HG03575 (cell line): ENCODE data around the gene UBE3B.

Experiments
- ATAC-seq: cut with Tn5 transposase; IDR thresholded peaks from one replicate; pipeline ENCODE4 v1.9.1; 2021; ENCODE audit not compliant: unreplicated experiment, insufficient number of reproducible peaks, low FRiP score; ENCODE audit errors: extremely low read depth

UBE3B gene

DNA sequence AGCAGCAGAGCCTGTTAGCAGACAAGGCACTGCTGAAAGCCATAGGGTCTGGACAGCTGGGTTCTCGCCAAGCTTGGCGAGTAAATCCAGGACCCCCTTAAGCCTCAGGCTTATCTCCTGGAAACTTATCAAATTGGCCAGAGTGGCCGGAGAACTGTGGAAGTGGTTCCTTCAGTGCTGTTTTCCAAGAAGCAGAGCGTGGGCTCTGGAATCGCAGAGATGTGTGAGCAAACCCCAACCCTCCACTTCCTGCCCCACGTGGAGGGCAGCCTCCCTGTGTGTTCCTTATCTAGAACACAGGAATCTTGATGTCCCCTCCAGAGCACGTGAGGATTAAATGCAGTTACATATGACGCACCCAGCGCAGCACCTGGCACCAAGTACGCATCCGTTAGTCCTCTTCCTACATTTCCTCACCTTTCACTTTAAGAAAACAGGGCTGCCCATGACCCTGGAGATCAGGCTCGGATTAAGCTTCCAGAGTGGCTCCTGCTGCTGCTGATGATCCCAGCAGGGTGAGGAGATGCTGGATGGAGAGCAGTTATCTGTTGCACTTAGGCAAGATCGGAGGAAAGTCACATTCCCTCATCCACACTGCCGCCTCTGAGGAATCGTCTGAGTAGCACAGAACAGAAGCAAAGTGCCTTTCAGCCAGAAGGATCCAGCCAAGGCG is 60.9 kb downstream of the UBE3B start:
- ATAC-seq = no peak

DNA sequence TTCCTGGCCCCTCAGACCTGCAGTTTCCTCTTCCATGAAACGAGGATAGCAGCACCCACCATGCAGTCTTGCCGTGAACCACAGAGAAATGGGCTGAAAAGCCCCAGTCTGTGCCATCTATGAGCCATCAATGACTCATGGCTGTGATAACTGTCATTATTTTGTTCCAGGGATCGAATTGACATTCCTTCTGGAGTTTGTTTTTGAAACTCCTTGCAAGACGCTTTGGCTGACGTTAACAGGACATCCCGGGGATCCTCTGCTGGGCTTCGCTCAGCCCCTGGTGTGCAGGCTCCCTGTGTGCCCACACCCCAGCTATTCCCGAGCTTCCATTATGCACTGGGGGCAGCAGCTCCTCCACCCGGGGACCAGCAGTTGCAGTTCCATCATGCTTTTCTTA is 62.1 kb downstream of the UBE3B start:
- no peak for ATAC-seq

DNA sequence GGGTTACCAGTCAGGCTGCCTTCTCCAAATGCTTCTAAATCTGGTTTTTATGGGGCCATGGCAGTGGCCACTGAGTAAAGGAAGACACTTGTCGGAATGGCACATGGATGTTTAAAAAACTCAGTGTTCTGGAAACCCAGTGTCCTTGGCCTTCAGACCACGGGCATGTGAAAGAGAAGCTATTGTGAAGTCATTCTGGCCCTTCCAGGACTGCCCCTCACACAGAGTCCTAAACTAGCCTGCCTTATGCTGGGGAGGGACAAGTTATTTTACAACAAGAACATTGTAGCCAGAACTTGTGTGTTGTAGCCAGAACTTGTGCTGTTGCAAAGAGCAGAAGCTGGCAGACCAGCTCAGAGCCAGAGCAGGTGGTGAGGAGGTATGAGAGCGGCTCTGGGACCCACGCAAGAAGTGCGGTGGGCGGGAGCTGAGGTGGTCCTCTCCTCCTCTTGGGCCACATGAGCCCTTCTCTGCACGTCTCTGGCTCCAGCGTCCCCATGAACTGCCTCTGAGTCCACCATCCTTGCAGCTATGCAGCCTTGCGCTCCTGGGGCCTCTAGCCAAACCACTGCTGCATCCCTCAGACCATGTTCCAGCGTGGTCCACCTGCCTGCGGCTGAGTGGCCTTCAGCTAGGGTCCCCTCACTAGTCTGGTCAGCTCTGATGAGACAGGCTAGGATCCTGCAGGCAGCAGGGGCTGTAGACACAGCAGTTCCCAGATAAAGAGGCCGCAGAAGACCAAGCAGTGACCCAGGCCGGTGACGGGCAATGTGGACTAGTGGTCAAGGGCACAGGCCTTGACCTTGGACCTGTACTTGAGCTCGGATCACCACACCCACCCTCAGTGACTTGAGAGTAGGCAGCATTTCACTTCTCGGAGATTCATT is 63.3 kb downstream of the UBE3B start:
- ATAC-seq = no peak

DNA sequence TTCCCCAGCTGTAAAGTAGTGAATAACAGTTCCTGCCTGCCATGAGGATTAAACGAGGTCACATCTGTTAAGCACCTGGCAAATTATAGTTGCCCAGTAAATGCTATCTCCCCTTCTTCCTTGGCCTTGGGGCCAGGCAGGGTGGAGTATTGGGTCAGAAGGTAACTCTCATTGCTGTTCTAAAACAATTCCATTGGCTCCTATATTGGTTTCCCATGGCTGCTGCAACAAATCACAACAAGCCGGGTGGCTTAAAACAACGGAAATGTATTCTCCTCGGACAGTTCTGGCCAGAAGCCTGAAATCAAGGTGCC is 63.9 kb downstream of the UBE3B start:
- no peak for ATAC-seq

DNA sequence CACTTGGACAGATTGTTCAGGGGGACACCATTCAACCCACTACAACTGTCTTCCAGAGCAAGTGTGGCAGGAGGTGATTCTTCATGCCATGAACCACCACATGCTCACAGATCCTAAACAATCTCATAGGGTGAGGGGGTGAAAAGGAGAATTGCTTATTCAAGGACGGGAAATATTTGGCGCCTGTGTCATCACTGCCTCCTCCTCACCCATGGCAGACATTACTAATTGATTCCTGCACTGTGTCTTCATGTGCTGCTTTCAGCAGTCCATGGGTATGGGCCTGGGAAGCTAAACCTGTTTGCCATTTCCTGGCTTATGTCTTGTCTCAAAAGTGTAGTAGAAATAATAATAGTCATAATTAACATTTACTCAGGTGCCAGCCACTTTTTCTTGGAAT is 64.6 kb downstream of the UBE3B start:
- no peak for ATAC-seq

DNA sequence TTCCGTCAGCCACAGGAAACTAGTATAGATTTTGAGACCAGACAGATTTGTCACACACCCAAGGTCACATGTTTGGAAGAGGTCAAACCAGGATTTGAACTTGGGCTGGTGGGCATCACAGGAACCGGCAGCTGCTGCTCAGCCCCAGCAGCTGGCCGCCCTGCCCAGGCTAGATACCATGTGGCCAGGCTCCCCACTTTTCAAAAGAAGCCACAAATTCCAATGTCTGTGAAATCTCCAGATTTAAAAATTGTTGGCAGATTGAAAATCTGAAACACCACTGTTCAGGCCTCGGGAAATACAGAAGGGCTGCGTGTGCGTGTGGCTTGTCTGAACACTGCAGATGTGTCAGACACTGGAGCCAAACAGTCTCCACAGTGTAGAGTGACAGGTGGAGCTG is 65.4 kb downstream of the UBE3B start:
- no peak for ATAC-seq

DNA sequence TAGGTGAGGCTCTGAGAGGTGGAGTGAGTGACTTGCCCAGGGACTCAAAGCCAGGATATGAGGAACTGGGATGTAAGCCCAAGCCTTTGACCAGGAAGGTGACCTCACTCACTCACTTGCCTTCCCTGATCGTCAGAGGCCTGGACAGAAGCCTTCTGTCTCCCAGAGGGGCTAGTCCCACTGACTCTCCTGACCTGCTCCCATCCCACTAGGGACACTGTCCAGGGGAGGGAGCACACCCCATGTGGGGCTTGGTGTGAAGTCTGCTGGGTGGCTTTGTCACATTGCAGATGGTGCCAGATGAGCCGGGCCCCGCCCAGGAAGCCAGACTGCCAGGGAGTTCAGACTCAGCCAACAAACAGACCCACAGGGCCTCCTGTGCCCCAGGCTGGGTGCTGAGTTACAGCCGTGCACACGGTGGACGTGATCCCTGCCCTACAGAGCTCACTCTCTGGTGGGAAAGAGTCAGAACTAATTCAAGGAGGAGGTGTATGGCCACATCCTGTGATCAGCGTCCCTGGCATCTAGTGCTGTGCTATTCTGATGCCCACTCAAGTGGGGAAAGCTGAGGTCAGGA is 67.6 kb downstream of the UBE3B start:
- no peak for ATAC-seq

DNA sequence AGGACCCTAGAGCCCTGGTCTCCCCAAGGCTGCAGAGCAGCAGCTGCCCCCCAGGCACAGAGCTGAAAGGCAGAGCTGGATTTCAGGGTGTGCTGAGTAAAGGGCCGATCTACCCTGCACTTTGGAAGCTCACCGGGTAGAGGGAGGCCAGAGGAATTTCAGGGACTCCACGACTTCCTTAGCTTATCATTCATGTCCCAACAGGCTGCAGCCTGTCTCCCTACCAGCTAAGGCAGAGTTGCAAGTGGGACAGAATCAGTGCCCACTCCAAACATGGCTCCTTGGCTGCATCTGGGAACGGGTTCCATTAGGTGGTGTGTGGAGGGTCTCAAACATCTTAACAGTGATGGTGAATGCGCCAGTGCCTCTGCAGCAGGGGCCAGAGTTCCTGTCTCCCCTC is 68.4 kb downstream of the UBE3B start:
- ATAC-seq = no peak

DNA sequence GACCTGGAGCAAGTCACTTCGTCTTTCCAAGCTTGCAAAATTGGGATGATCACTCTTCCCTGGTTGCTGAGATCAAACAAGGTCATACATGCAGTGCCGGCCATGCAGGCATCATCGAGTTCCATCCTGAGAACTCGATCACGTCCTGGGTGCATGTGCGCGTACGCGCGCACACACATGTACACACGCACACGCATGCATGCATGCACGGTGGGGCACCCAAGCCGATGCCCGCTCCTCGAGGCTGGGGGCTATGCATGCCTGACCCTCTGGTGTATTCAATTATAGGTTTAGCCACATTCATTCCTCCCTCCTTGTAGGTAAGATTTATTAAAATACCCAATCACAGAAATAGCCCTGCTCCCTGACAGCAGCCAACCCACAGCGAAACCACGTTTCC is 69.9 kb downstream of the UBE3B start:
- ATAC-seq = no peak

DNA sequence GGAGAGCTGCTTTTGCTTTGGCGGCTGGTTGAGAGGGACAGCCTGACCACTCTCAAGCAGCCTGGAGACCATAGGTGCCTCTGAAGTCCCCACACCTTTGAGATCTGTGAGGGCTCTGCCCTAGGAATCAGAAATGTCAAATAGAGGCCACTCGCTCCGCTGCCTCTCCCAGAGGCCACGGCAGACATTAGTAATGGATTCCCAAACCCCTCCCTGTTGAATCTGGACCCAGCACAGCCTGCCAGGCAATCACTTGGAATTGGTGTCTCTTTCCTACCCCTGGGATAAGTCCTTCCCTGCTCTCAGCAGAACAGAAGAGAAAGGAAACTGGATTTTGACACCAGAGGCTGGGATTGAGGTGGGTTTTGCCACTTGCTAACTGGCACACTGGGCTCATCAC is 70.8 kb downstream of the UBE3B start:
- ATAC-seq = no peak

DNA sequence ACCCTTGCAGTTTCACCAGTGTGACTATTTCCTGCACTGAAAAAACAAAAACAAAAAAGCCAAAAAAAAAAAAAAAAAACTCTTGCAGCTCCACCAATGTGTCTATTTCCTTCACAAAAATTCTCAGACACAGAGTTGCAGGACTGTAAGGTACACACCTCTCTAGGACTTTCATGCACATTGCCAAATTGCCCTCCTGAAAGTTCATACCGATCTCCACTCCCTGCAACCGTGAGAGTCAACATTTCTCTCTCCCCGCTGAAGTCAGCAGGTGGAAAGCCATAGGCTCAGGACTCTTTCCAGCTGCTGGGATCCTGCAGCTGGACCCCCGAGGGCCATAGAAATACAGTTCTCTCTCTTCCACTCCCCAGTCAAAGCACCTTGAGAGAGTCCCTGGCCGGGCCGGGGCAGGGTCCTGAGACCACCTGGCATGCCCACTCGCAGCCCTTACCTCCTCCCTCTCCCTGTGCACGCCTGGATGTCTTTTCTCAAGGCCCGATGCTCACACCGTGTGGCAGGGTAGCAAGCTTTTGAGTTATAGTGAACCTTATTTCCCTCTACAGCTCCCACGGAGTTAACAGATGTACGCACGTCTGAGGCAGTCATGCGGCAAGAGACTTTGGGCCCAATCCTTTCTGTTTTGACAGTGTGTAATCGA is 72.3 kb downstream of the UBE3B start:
- ATAC-seq = no peak

DNA sequence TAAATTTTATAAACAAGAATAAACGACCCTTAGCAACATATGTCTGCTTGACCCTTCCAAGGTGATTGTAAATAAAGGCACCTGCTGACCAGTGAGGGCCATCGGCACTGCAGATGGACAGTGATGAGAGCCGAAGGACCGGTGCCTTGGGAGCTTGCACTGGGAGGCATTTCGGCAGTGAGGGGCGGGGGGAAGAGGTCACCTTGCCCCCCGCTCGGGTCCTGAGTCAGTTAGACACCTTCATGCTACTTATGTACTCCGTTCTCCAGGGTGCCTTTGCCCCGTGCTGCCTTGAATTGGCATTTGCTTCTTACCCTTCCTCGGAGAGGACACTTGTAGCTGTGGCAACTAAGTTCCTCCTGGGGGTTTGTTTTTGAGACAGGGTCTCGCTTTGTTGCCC is 72.8 kb downstream of the UBE3B start:
- ATAC-seq = no peak

DNA sequence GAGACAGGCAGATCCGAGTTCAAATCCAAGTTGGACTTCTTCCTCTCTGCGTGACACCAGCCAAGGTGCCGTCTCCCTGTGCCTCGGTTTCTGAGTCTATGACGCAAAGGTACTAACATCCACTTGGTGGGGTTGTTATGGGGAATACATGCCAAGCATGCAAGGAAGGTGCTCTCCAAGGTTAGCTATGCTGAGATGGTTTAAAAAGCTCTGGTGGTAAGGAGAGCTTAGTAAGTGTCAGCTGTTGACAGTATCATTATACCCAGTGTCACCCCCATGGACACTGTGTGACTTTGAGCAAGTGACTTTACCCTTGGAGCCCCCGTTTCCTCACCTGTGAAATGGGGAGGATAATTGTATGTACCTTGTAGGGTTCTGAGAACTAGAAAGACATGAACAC is 73.7 kb downstream of the UBE3B start:
- no peak for ATAC-seq

DNA sequence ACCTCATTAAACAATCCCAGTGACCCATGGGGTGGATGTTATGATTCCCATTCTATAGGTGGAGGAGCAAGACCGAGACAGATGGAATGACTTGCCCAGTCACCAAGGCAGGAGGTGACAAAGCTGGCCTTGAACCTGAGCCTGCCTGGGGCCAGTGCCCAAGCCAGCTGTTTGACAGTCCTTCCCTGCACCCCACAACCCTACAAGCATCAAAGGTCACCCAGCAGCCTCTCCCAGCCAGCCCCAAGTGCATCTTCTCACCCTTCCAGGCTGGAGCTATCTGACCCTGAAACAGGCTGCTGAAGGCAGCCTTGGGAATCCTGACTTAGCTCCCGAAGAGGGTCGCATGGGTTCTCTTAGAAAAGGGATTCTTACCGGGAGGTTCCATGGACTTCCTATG is 75.5 kb downstream of the UBE3B start:
- no peak for ATAC-seq

DNA sequence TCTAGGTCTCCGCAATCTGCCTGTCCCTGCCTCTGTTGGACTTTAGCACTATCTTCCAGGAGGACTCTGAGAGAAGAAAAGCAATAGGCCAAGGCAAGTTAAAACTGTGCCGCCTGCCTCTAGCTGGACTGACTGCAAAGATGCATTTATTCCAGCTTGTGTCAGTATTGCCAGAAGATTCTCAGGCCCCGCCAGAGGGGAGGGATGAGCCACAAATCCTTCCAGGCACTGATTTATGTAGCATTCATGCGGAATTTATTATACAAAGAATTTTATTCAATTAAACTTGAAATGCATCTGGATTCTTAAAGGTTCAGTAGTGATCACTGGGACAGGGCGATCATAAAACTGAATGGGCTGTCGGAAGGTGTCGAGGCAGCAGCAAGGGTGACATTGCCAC is 76.0 kb downstream of the UBE3B start:
- no peak for ATAC-seq

DNA sequence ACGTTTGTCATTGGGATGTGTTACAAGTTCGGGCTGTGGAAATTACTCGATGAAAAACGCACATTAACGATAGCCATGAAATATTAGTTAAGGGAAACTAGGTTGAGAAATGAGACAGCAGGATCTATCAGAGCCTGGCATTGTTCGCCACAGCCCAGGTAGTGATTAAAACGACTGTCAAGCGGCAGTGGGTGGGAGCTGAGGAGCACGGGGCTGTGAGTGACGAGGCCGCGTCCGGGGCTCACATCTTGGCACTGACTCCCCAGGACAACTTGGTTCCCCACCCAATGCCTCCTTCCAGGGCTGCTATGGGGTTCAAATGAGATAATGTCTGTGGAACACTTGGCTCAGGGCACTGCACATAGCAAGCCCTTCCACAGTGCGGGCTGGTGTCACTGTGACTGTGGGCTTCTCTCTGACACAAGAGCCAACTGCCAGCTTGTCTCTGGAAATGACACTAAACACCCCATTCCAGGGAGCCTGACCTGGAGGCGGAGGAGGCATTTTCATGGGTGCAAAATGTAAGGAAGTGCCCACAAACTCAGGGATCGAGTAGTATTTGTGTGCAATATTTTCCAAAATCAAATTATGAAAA is 76.6 kb downstream of the UBE3B start:
- ATAC-seq = no peak

DNA sequence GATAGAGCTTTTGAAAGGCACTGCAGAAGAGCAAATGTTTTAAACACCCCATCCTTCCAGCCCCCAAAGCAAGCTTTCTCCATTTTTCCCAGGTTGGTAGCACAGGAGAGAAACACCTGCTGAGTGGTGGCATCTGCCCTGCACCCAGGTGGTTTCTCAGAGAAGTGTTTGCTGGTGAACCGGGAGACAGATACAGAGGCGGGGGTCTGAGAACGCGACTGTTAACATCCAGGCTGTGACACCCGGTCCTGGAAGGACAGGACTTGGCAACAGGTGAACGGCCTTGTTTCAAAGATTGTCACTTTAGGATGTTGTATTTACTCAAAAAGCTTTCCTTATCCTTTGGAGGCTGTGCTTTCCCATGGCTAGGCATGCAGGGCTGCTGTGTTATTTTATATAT is 77.3 kb downstream of the UBE3B start:
- ATAC-seq = no peak

DNA sequence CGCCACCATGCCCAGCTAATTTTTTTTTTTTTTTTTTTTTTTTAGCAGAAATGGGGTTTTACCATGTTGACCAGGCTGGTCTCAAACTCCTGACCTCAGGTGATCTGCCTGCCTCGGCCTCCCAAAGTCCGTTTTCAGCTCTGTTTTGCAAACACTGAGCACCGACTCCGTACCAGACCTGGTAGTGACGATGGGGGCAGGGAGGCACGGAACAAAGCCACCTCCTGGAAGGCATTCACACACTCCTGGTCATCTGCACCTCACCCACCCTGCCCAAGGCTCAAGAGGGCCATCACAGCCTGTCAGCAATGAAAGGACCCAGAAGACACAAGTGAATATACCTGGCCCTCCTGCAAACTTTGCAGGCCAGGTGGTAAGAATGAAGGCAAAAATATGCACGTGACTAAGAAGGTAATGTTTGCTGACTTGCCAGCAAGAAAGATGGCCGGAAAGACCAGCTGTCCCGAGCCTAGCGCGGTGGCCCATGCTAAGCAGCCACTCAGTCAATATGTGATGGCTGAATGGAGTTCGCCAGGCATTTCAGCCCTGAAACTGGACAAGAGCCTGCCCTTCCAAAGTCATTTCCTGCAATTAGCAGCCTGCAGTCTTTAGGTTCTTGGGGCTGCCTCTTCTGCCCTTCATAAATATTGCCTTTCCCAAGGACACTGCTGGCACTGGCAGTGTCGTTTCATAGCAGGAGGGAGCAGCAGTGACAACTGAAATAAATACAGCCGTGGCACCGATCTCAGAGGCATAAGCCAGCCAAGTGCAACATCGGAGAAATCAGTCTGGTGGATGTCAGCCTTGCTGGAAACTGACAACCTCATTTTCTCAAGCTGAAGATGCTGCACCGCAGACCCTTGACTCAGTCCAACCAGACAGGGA is 78.2 kb downstream of the UBE3B start:
- ATAC-seq = no peak

DNA sequence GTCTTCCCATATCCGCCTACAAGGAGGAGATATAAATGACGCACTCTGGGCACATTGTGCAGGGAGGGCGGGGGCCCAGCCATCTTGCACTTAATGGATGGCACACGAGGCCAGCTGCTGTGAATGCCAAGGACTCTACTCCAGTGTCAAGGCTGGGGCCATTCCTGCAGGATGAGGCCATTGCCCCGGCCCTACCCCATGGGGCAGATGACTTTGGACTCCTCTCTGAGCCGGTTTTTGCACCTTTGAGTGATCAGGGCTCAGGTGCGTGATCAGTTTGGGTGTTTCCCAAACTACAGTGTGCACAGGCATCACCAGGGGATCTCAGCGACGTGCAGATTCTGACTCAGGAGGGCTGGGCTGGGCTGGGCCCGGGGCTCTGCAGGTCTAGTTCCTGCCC is 79.8 kb downstream of the UBE3B start:
- no peak for ATAC-seq
